HUES64 (cell line): Measurements from ENCODE around the gene ISYNA1.
"Not testable (repeated sequence)": the region's sequence is repeated elsewhere in the genome, so short reads cannot be mapped to it uniquely, and the experiment has no call there.

Source experiments
- H3K27ac ChIP-seq: 2 replicates; pipeline ENCODE4 v1.7.0; 2013; ENCODE audit warnings: low read depth, low read length, inconsistent platforms
- H3K27me3 ChIP-seq: 2 replicates; pipeline ENCODE4 v1.6.1; 2013; ENCODE audit warnings: mild to moderate bottlenecking, low read length; ENCODE audit not compliant: insufficient read depth
- H3K36me3 ChIP-seq: 2 replicates; pipeline ENCODE4 v1.6.1; 2013; ENCODE audit warnings: mild to moderate bottlenecking, low read length; ENCODE audit not compliant: insufficient read depth
- H3K4me1 ChIP-seq: 2 replicates; pipeline ENCODE4 v1.6.1; 2013; ENCODE audit warnings: mild to moderate bottlenecking, low read length, moderate library complexity; ENCODE audit not compliant: insufficient read depth
- H3K4me3 ChIP-seq: 2 replicates; pipeline ENCODE4 v1.5.1; 2013; ENCODE audit warnings: mild to moderate bottlenecking, low read length, moderate library complexity
- H3K9ac ChIP-seq: 2 replicates; pipeline ENCODE4 v1.6.1; 2013; ENCODE audit warnings: mild to moderate bottlenecking, low read depth, low read length
- H3K9me3 ChIP-seq: 2 replicates; pipeline ENCODE4 v1.6.1; 2013; ENCODE audit warnings: low read depth, low read length; ENCODE audit not compliant: insufficient read depth
- WGBS: fragments of 150-250, 120-280 bp; methylation state at CpG from one replicate; pipeline ENCODE4 v1.1.7; 2013; ENCODE audit warnings: missing lambda C conversion rate; 5-methylcytosine and 5-hydroxymethylcytosine counted together

ISYNA1 gene

GRCh38 chr19:18414504-18415177 lies 23.3 kb downstream of the ISYNA1 start:
- Histone ChIP-seq H3K9me3 (no peaks in the 10 kb centered on the region), H3K4me1 (peaks cover 7% of the 10 kb centered on the region; the same call in 1 of the 2 replicates), H3K4me3 (no peak overlapping the region), H3K27ac (no peak overlapping the region), H3K36me3 (no peaks in the 10 kb centered on the region), H3K9ac (no peak overlapping the region), H3K27me3 (peaks cover 18% of the 10 kb centered on the region)
- 66% methylated on average over 9 of the region's 11 CpGs for WGBS

GRCh38 chr19:18412610-18413239 lies 25.2 kb downstream of the ISYNA1 start:
- H3K36me3 ChIP-seq: no peaks in the 10 kb centered on the region
- peaks cover 4% of the 10 kb centered on the region for H3K27me3 ChIP-seq
- 90% methylated on average over 16 of the region's 16 CpGs for WGBS
- no peak overlapping the region for H3K4me3 ChIP-seq
- H3K27ac ChIP-seq: no peak overlapping the region
- no peaks in the 10 kb centered on the region for H3K4me1 ChIP-seq
- H3K9ac ChIP-seq: no peak overlapping the region
- H3K9me3 ChIP-seq: no peaks in the 10 kb centered on the region

- no peak overlapping the region for H3K9ac ChIP-seq
- H3K4me1 ChIP-seq: no peaks in the 10 kb centered on the region
- H3K36me3 ChIP-seq: no peaks in the 10 kb centered on the region
- no peak overlapping the region for H3K4me3 ChIP-seq
- no peak overlapping the region for H3K27ac ChIP-seq
- H3K27me3 ChIP-seq: peaks cover 4% of the 10 kb centered on the region; the same call in 1 of the 2 replicates
- 72% methylated on average over 10 of the region's 10 CpGs for WGBS
- H3K9me3 ChIP-seq: no peaks in the 10 kb centered on the region
Observed at GRCh38 chr19:18408053-18408476, 29.9 kb downstream of the ISYNA1 start.

GRCh38 chr19:18406749-18407148 lies 31.2 kb downstream of the ISYNA1 start:
- Histone ChIP-seq H3K27me3 (peaks cover 2% of the 10 kb centered on the region; the same call in 1 of the 2 replicates), H3K36me3 (no peaks in the 10 kb centered on the region), H3K9me3 (no peaks in the 10 kb centered on the region), H3K9ac (no peak overlapping the region), H3K27ac (no peak overlapping the region), H3K4me1 (no peaks in the 10 kb centered on the region), H3K4me3 (no peak overlapping the region)
- WGBS: 94% methylated on average over 8 of the region's 9 CpGs

- H3K9ac ChIP-seq, H3K27ac ChIP-seq, H3K36me3 ChIP-seq, H3K4me1 ChIP-seq, H3K4me3 ChIP-seq, H3K9me3 ChIP-seq, H3K27me3 ChIP-seq: not testable (repeated sequence)
- WGBS: 95% methylated on average over 10 of the region's 11 CpGs
Observed at GRCh38 chr19:18405754-18406153, 32.2 kb downstream of the ISYNA1 start.

GRCh38 chr19:18402455-18403248 lies 35.3 kb downstream of the ISYNA1 start:
- H3K9ac ChIP-seq, H3K27ac ChIP-seq: not testable (repeated sequence)
- WGBS: 86% methylated on average over 16 of the region's 18 CpGs

GRCh38 chr19:18401580-18402112 lies 36.3 kb downstream of the ISYNA1 start:
- 70% methylated on average over 7 of the region's 7 CpGs for WGBS
- no peaks in the 10 kb centered on the region for H3K4me1 ChIP-seq
- H3K9ac ChIP-seq: no peak overlapping the region
- no peak overlapping the region for H3K27ac ChIP-seq
- no peaks in the 10 kb centered on the region for H3K9me3 ChIP-seq
- no peaks in the 10 kb centered on the region for H3K27me3 ChIP-seq
- no peaks in the 10 kb centered on the region for H3K36me3 ChIP-seq
- H3K4me3 ChIP-seq: no peak overlapping the region

More at GRCh38 chr19:18402455-18403248, 35.3 kb downstream of the ISYNA1 start:
- H3K36me3 ChIP-seq, H3K4me3 ChIP-seq, H3K4me1 ChIP-seq, H3K27me3 ChIP-seq, H3K9me3 ChIP-seq: not testable (repeated sequence)

GRCh38 chr19:18399008-18399407 lies 38.9 kb downstream of the ISYNA1 start:
- Histone ChIP-seq H3K4me1 (no peaks in the 10 kb centered on the region), H3K4me3 (no peak overlapping the region), H3K9me3 (no peaks in the 10 kb centered on the region), H3K9ac (no peak overlapping the region), H3K36me3 (no peaks in the 10 kb centered on the region), H3K27me3 (no peaks in the 10 kb centered on the region), H3K27ac (no peak overlapping the region)
- WGBS: 87% methylated on average over 6 of the region's 6 CpGs

GRCh38 chr19:18397242-18398202 lies 40.4 kb downstream of the ISYNA1 start, which contains the start of gene LRRC25:
TSS of gene LRRC25 (minus strand) at chr19:18397622. CDS start at chr19:18396963, 659 bp downstream.
- Histone ChIP-seq H3K36me3 (no peaks in the 10 kb centered on the region), H3K4me3 (peak within 1 kb of the TSS; percentile 33), H3K27me3 (no peaks in the 10 kb centered on the region), H3K9me3 (no peaks in the 10 kb centered on the region), H3K27ac (no peak within 1 kb of the TSS), H3K9ac (no peak within 1 kb of the TSS), H3K4me1 (no peaks in the 10 kb centered on the region)
- WGBS: 36% methylated on average over 33 of the region's 33 CpGs

GRCh38 chr19:18396471-18397241 lies 41.3 kb downstream of the ISYNA1 start:
- Histone ChIP-seq H3K27ac (no peak overlapping the region), H3K27me3 (no peaks in the 10 kb centered on the region), H3K4me3 (no peak overlapping the region), H3K9ac (no peak overlapping the region), H3K9me3 (no peaks in the 10 kb centered on the region), H3K36me3 (no peaks in the 10 kb centered on the region), H3K4me1 (no peaks in the 10 kb centered on the region)
- WGBS: 85% methylated on average over 37 of the region's 37 CpGs
